ENCODE data around the gene GALNT14. TPM values are rescaled to one million over a fixed set of nuclear protein-coding genes. Genes with fewer than 3 reads are reported as not detected.

The GALNT14 gene
- total RNA-seq, 3 donors from 2014 or later (not counting 1 experiment from before 2014, with no cell fraction given): 0.68 TPM; not detected in 2

GRCh38 chr2:31070339-31071125, 67.7 kb downstream of the GALNT14 start:
- Histone ChIP-seq H3K27me3 (ENCODE audit: control insufficient read depth, insufficient read depth, low read length) (no peaks in the 10 kb centered on the region), H3K4me1 (ENCODE audit: control insufficient read depth, insufficient read depth, low read length) (no peaks in the 10 kb centered on the region), H3K27ac (ENCODE audit: low read length) (no peak overlapping the region), H3K4me3 (ENCODE audit: low read length) (no peak overlapping the region), H3K36me3 (ENCODE audit: control insufficient read depth, insufficient read depth, low read length) (no peaks in the 10 kb centered on the region), H3K9me3 (ENCODE audit: control insufficient read depth, insufficient read depth, low read length) (no peaks in the 10 kb centered on the region)
- TF ChIP-seq CTCF (IDR thresholded peaks at IDR 0.05): no peak
- Mint-ChIP-seq H3K9me3 (no peaks in the 10 kb centered on the region), H3K27me3 (ENCODE audit: low read depth in 2 of 2) (peaks cover 6 to 11% of the 10 kb centered on the region in 2 donors), H3K4me1 (no peaks in the 10 kb centered on the region), H3K4me3 (no peak overlapping the region), H3K27ac (no peak overlapping the region), H3K36me3 (no peaks in the 10 kb centered on the region)
- DNase-seq (no peak), ATAC-seq (no peak)
- 96% methylated on average over 7 of the region's 8 CpGs for WGBS (ENCODE audit: insufficient coverage)
- intact Hi-C loops (cut with micrococcal nuclease): no loop called here

GRCh38 chr2:31069643-31070325, 68.5 kb downstream of the GALNT14 start:
- H3K9me3 Mint-ChIP-seq: no peaks in the 10 kb centered on the region
- DNase-seq: no peak
- H3K36me3 ChIP-seq (ENCODE audit: control insufficient read depth, insufficient read depth, low read length): no peaks in the 10 kb centered on the region
- no peaks in the 10 kb centered on the region for H3K4me1 Mint-ChIP-seq
- H3K9me3 ChIP-seq (ENCODE audit: control insufficient read depth, insufficient read depth, low read length): no peaks in the 10 kb centered on the region
- WGBS (ENCODE audit: insufficient coverage): 81% methylated on average over 12 of the region's 12 CpGs
- no peak overlapping the region for H3K27ac Mint-ChIP-seq
- H3K4me1 ChIP-seq (ENCODE audit: control insufficient read depth, insufficient read depth, low read length): no peaks in the 10 kb centered on the region
- H3K27me3 ChIP-seq (ENCODE audit: control insufficient read depth, insufficient read depth, low read length): no peaks in the 10 kb centered on the region
- intact Hi-C loops (cut with micrococcal nuclease): no loop called here
- no peak for ATAC-seq
- H3K27ac ChIP-seq (ENCODE audit: low read length): no peak overlapping the region
- H3K4me3 Mint-ChIP-seq: no peak overlapping the region
- no peak for TF ChIP-seq CTCF (IDR thresholded peaks at IDR 0.05)
- H3K36me3 Mint-ChIP-seq: no peaks in the 10 kb centered on the region
- peaks cover 0 to 13% of the 10 kb centered on the region in 2 donors for H3K27me3 Mint-ChIP-seq (ENCODE audit: low read depth in 2 of 2)
- H3K4me3 ChIP-seq (ENCODE audit: low read length): no peak overlapping the region

GRCh38 chr2:31067259-31067658, 71.0 kb downstream of the GALNT14 start:
- no peak for TF ChIP-seq CTCF (IDR thresholded peaks at IDR 0.05)
- Mint-ChIP-seq H3K4me3 (no peak overlapping the region), H3K36me3 (no peaks in the 10 kb centered on the region), H3K27me3 (ENCODE audit: low read depth in 2 of 2) (peaks cover 2 to 8% of the 10 kb centered on the region in 2 donors), H3K9me3 (no peaks in the 10 kb centered on the region), H3K4me1 (no peaks in the 10 kb centered on the region), H3K27ac (no peak overlapping the region)
- intact Hi-C loops (cut with micrococcal nuclease): no loop called here
- no peak overlapping the region for H3K27ac ChIP-seq (ENCODE audit: low read length)
- 80% methylated on average over 8 of the region's 8 CpGs for WGBS (ENCODE audit: insufficient coverage)
- H3K4me1 ChIP-seq (ENCODE audit: control insufficient read depth, insufficient read depth, low read length): no peaks in the 10 kb centered on the region
- ATAC-seq (no peak), DNase-seq (no peak)
- no peaks in the 10 kb centered on the region for H3K27me3 ChIP-seq (ENCODE audit: control insufficient read depth, insufficient read depth, low read length)
- H3K36me3 ChIP-seq (ENCODE audit: control insufficient read depth, insufficient read depth, low read length): no peaks in the 10 kb centered on the region
- H3K4me3 ChIP-seq (ENCODE audit: low read length): no peak overlapping the region
- H3K9me3 ChIP-seq (ENCODE audit: control insufficient read depth, insufficient read depth, low read length): no peaks in the 10 kb centered on the region
